OCI-LY7 (cell line): ENCODE results near the gene DYNLRB1. TPM values are rescaled to one million over a fixed set of nuclear protein-coding genes. Genes with fewer than 3 reads are reported as not detected.
"Not testable (repeated sequence)": the region's sequence is repeated elsewhere in the genome, so short reads cannot be mapped to it uniquely, and the experiment has no call there.

Source experiments
- BruUV-seq: library from RNA; stranded (reverse); fragments of 400-500 nt; replicated peaks from 2 replicates; lab custom pipeline; 2021; lab: Mats Ljungman, UMichigan
- CTCF ChIA-PET: fragments of 300-600 bp; sonication (Branson Sonifier 250); formaldehyde crosslinking; loops from one replicate; lab custom pipeline; 2022; ENCODE audit warnings: antibody characterized with exemption; ENCODE audit not compliant: unreplicated experiment; lab: Charles Lee
- POLR2A ChIA-PET: fragments of 300-600 bp; sonication (Branson Sonifier 250); formaldehyde crosslinking; loops from one replicate; lab custom pipeline; 2022; ENCODE audit warnings: antibody characterized with exemption; lab: Charles Lee
- DNase-seq: peaks from one replicate; pipeline ENCODE4 v3.0.0-alpha.2; 2015; ENCODE audit warnings: low spot score
- H2AFZ ChIP-seq: fragments of 200-600 bp; sonication (generic), shearing (Covaris generic); 2 replicates; pipeline ENCODE4 v1.6.1; 2014; ENCODE audit warnings: mild to moderate bottlenecking, antibody characterized with exemption, low read length, moderate library complexity
- H3K27ac ChIP-seq: fragments of 200-600 bp; sonication (generic); 2 replicates; pipeline ENCODE4 v1.5.1; 2014; ENCODE audit warnings: mixed run types, low read depth, mild to moderate bottlenecking, moderate library complexity, low read length, inconsistent platforms; ENCODE audit not compliant: poor library complexity, severe bottlenecking
- H3K36me3 ChIP-seq: fragments of 200-600 bp; sonication (generic); 2 replicates; pipeline ENCODE4 v1.6.1; 2014; ENCODE audit warnings: mild to moderate bottlenecking, antibody characterized with exemption, low read length, moderate library complexity, mixed read lengths; ENCODE audit not compliant: insufficient read depth
- H3K4me1 ChIP-seq: fragments of 200-600 bp; sonication (generic); 2 replicates; pipeline ENCODE4 v1.5.1; 2014; ENCODE audit warnings: mild to moderate bottlenecking, low read length; ENCODE audit not compliant: insufficient read depth, poor library complexity, severe bottlenecking
- H3K4me2 ChIP-seq: fragments of 200-600 bp; sonication (generic); 2 replicates; pipeline ENCODE4 v1.6.1; 2014; ENCODE audit warnings: mild to moderate bottlenecking, low read length
- H3K4me3 ChIP-seq: fragments of 200-600 bp; sonication (generic); 2 replicates; pipeline ENCODE4 v1.5.1; 2014; ENCODE audit warnings: mild to moderate bottlenecking, low read depth, low read length; ENCODE audit not compliant: poor library complexity, severe bottlenecking
- H3K79me2 ChIP-seq: fragments of 200-600 bp; sonication (generic); 2 replicates; pipeline ENCODE4 v1.6.1; 2016; ENCODE audit warnings: low read depth, mild to moderate bottlenecking, low read length, moderate library complexity, mixed read lengths; ENCODE audit not compliant: insufficient read depth
- H3K9me2 ChIP-seq: fragments of 200-600 bp; sonication (generic); 2 replicates; pipeline ENCODE4 v1.6.1; 2016; ENCODE audit warnings: mild to moderate bottlenecking, low read length, mixed read lengths; ENCODE audit not compliant: insufficient read depth
- H3K9me3 ChIP-seq: fragments of 200-600 bp; sonication (generic); 2 replicates; pipeline ENCODE4 v1.6.1; 2014; ENCODE audit warnings: mild to moderate bottlenecking, mixed run types, low read length, mixed read lengths
- H4K20me1 ChIP-seq: fragments of 200-600 bp; sonication (generic); 2 replicates; pipeline ENCODE4 v1.6.1; 2014; ENCODE audit warnings: mild to moderate bottlenecking, antibody characterized with exemption, low read length, moderate library complexity, mixed read lengths; ENCODE audit not compliant: insufficient read depth
- EZH2phosphoT487 ChIP-seq: fragments of 200-600 bp; sonication (generic); IDR thresholded peaks from 2 replicates; pipeline ENCODE4 v1.6.1; 2018; ENCODE audit warnings: low read depth, borderline replicate concordance, mild to moderate bottlenecking, mixed run types, antibody characterized with exemption, low read length, moderate library complexity, mixed read lengths
- intact Hi-C: fragments of 100-400 bp; cut with micrococcal nuclease; formaldehyde crosslinking; loops from one replicate; pipeline ENCODE4 v1.10.0; 2022; ENCODE audit not compliant: unreplicated experiment
- total RNA-seq, 2 experiments: library from RNA; depleted of rRNA in 1 of 2; stranded (reverse); fragments of >200 nt in 1 of 2; shearing (Covaris generic) in 1 of 2; gene quantifications; 2 replicates each; pipeline ENCODE4 v1.2.3, GENCODE V29; 2014 to 2022
- TF ChIP-seq, protein P1 (sequence below): fragments of 200-600 bp; sonication (generic); conservative IDR thresholded peaks from 2 replicates; pipeline ENCODE4 v1.5.1; 2014; ENCODE audit warnings: mild to moderate bottlenecking, antibody characterized with exemption, low read length, moderate library complexity, mixed read lengths

DYNLRB1 gene
- total RNA-seq, 2 experiments from 2014 or later, result 94.2 to 128 TPM

DNA sequence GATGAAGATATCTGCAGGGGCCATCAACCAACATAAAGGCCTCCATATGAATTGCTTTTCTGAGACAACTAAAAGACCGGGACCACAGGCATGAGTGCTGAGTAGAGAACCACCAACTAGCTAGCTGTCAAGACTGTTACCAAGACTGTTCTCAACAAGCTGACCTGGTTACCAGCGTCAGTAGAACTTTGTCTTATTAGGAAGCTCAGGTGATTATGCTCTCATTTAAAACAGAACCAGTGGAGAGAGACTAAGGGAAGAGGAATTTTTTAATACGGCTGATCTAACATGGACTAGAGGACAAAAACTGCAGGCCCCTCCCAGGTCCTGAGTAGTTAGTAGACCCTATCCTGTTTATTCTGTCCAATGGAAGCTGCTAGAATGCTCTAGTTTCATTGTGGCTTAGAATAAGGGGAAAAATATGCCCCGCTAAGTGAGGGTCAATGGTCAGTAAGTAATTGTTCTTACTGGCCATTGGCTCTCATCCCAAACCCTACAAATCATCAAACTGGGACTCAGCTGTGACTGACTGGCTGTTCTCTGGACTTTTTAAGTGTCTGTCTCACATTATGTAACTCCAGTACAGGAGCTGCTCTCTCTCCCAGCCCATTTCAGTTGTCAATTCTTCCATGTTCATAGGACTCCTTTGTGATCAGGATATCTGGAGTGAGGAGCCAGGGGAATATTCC lies 3.8 kb upstream of the DYNLRB1 start:
- ChIA-PET POLR2A (interaction anchor here (0.5 kb wide), 1 partner anchor 162 kb away, joined by 3 read pairs; no protein-coding TSS in a partner anchor), CTCF (no interaction called here)
- no peaks in the 10 kb centered on the region for H4K20me1 ChIP-seq
- H3K36me3 ChIP-seq, result peaks cover 31% of the 10 kb centered on the region; the same call in 1 of the 2 replicates
- no peak overlapping the region for H3K4me3 ChIP-seq
- no TSS peak for BruUV-seq
- H3K79me2 ChIP-seq, result peaks cover 12% of the 10 kb centered on the region
- intact Hi-C loops, result no loop called here
- no peak for TF ChIP-seq EZH2phosphoT487
- TF ChIP-seq, protein P1, sequence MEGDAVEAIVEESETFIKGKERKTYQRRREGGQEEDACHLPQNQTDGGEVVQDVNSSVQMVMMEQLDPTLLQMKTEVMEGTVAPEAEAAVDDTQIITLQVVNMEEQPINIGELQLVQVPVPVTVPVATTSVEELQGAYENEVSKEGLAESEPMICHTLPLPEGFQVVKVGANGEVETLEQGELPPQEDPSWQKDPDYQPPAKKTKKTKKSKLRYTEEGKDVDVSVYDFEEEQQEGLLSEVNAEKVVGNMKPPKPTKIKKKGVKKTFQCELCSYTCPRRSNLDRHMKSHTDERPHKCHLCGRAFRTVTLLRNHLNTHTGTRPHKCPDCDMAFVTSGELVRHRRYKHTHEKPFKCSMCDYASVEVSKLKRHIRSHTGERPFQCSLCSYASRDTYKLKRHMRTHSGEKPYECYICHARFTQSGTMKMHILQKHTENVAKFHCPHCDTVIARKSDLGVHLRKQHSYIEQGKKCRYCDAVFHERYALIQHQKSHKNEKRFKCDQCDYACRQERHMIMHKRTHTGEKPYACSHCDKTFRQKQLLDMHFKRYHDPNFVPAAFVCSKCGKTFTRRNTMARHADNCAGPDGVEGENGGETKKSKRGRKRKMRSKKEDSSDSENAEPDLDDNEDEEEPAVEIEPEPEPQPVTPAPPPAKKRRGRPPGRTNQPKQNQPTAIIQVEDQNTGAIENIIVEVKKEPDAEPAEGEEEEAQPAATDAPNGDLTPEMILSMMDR, result no peak
- no peak for DNase-seq
- H3K9me3 ChIP-seq, result no peaks in the 10 kb centered on the region
- H2AFZ ChIP-seq, result no peak overlapping the region
- no peak overlapping the region for H3K27ac ChIP-seq
- H3K9me2 ChIP-seq, result no peaks in the 10 kb centered on the region
- H3K4me2 ChIP-seq, result no peak overlapping the region
- H3K4me1 ChIP-seq, result peaks cover 6% of the 10 kb centered on the region

GRCh38 chr20:34512955-34513419 lies 3.2 kb upstream of the DYNLRB1 start:
- Histone ChIP-seq H3K36me3 (peaks cover 26% of the 10 kb centered on the region; the same call in 1 of the 2 replicates), H3K4me1 (peaks cover 7% of the 10 kb centered on the region), H3K4me3 (no peak overlapping the region), H4K20me1 (no peaks in the 10 kb centered on the region), H3K4me2 (no peak overlapping the region), H3K79me2 (peaks cover 17% of the 10 kb centered on the region), H2AFZ (no peak overlapping the region), H3K27ac (no peak overlapping the region), H3K9me3 (no peaks in the 10 kb centered on the region), H3K9me2 (no peaks in the 10 kb centered on the region)
- CTCF ChIA-PET, result no interaction called here
- DNase-seq, result no peak
- TF ChIP-seq EZH2phosphoT487, result no peak
- TF ChIP-seq, protein P1, result no peak
- no TSS peak for BruUV-seq
- POLR2A ChIA-PET, result interaction anchor here (0.5 kb wide), 1 partner anchor 162 kb away, joined by 3 read pairs; no protein-coding TSS in a partner anchor
- intact Hi-C loops, result no loop called here

DNA sequence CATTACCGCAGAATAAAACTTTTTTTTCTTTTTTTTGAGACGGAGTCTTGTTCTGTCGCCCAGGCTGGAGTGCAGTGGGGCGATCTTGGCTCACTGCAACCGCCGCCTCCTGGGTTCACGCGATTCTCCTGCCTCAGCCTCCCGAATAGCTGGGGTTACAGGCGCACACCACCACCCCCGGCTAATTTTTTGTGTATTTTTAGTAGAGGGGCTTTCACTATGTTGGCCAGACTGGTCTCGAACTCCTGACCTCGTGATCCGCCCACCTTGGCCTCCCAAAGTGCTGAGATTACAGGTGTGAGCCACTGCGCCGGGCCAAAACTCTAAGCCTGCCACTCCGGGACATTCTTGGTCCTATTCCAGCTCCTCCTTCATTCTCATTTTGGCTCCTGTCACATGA lies 2.2 kb upstream of the DYNLRB1 start:
- H3K9me2 ChIP-seq, intact Hi-C loops, H3K9me3 ChIP-seq, H4K20me1 ChIP-seq, DNase-seq, POLR2A ChIA-PET, H3K4me2 ChIP-seq, H3K27ac ChIP-seq, CTCF ChIA-PET, H3K4me3 ChIP-seq, H2AFZ ChIP-seq, BruUV-seq: not testable (repeated sequence)
- Histone ChIP-seq H3K36me3 (peaks cover 27% of the 10 kb centered on the region; the same call in 1 of the 2 replicates), H3K79me2 (peaks cover 28% of the 10 kb centered on the region), H3K4me1 (peaks cover 17% of the 10 kb centered on the region)
